ENCODE measurements around the gene TROAP.
"Not testable (repeated sequence)": the region's sequence is repeated elsewhere in the genome, so short reads cannot be mapped to it uniquely, and the experiment has no call there.

Gene TROAP

GRCh38 chr12:49322708-49323523 is at the start of gene TROAP:
Gene TROAP (plus strand): TSS chr12:49323255. CDS start chr12:49323609, 354 bp downstream.
- Histone ChIP-seq H3K4me1 (ENCODE audit: control insufficient read depth, insufficient read depth, low read length) (peaks cover 10% of the 10 kb centered on the region), H3K27me3 (replicated peaks; ENCODE audit: control insufficient read depth, insufficient read depth, low read length) (no peaks in the 10 kb centered on the region), H3K9ac (ENCODE audit: low read length) (peak within 1 kb of the TSS; percentile 88), H3K4me3 (ENCODE audit: low read length) (peak within 1 kb of the TSS; percentile 89), H3K9me3 (ENCODE audit: control insufficient read depth, low read length) (no peaks in the 10 kb centered on the region), H3K36me3 (ENCODE audit: control insufficient read depth, insufficient read depth, low read length, severe bottlenecking) (no peaks in the 10 kb centered on the region)
- DNase-seq (ENCODE audit: low read depth) = peak; percentile 100

GRCh38 chr12:49273726-49274395 is 49.2 kb upstream of the TROAP start:
- H3K4me3 ChIP-seq (ENCODE audit: low read length) = no peak overlapping the region
- no peaks in the 10 kb centered on the region for H3K27me3 ChIP-seq (replicated peaks; ENCODE audit: control insufficient read depth, insufficient read depth, low read length)
- H3K9ac ChIP-seq (ENCODE audit: low read length) = no peak overlapping the region
- H3K36me3 ChIP-seq (ENCODE audit: control insufficient read depth, insufficient read depth, low read length, severe bottlenecking) = peaks cover 46% of the 10 kb centered on the region
- H3K9me3 ChIP-seq (ENCODE audit: control insufficient read depth, low read length) = no peaks in the 10 kb centered on the region
- DNase-seq (ENCODE audit: low read depth) = no peak
- peaks cover 31% of the 10 kb centered on the region for H3K4me1 ChIP-seq (ENCODE audit: control insufficient read depth, insufficient read depth, low read length)

GRCh38 chr12:49274396-49275069 is 48.5 kb upstream of the TROAP start:
- peaks cover 43% of the 10 kb centered on the region for H3K36me3 ChIP-seq (ENCODE audit: control insufficient read depth, insufficient read depth, low read length, severe bottlenecking)
- H3K4me1 ChIP-seq (ENCODE audit: control insufficient read depth, insufficient read depth, low read length) = peaks cover 25% of the 10 kb centered on the region
- no peak overlapping the region for H3K4me3 ChIP-seq (ENCODE audit: low read length)
- H3K27me3 ChIP-seq (replicated peaks; ENCODE audit: control insufficient read depth, insufficient read depth, low read length) = no peaks in the 10 kb centered on the region
- no peak overlapping the region for H3K9ac ChIP-seq (ENCODE audit: low read length)
- no peak for DNase-seq (ENCODE audit: low read depth)
- no peaks in the 10 kb centered on the region for H3K9me3 ChIP-seq (ENCODE audit: control insufficient read depth, low read length)

- Histone ChIP-seq H3K27me3 (replicated peaks; ENCODE audit: control insufficient read depth, insufficient read depth, low read length) (no peaks in the 10 kb centered on the region), H3K4me1 (ENCODE audit: control insufficient read depth, insufficient read depth, low read length) (peaks cover 8% of the 10 kb centered on the region), H3K4me3 (ENCODE audit: low read length) (no peak overlapping the region), H3K36me3 (ENCODE audit: control insufficient read depth, insufficient read depth, low read length, severe bottlenecking) (peaks cover 22% of the 10 kb centered on the region), H3K9ac (ENCODE audit: low read length) (no peak overlapping the region), H3K9me3 (ENCODE audit: control insufficient read depth, low read length) (no peaks in the 10 kb centered on the region)
- no peak for DNase-seq (ENCODE audit: low read depth)
Measured at GRCh38 chr12:49276304-49277290, 46.5 kb upstream of the TROAP start.

- H3K36me3 ChIP-seq (ENCODE audit: control insufficient read depth, insufficient read depth, low read length, severe bottlenecking) = peaks cover 16% of the 10 kb centered on the region
- no peak overlapping the region for H3K9ac ChIP-seq (ENCODE audit: low read length)
- no peaks in the 10 kb centered on the region for H3K27me3 ChIP-seq (replicated peaks; ENCODE audit: control insufficient read depth, insufficient read depth, low read length)
- H3K4me1 ChIP-seq (ENCODE audit: control insufficient read depth, insufficient read depth, low read length) = peaks cover 3% of the 10 kb centered on the region
- no peaks in the 10 kb centered on the region for H3K9me3 ChIP-seq (ENCODE audit: control insufficient read depth, low read length)
- no peak overlapping the region for H3K4me3 ChIP-seq (ENCODE audit: low read length)
- DNase-seq (ENCODE audit: low read depth) = no peak
Measured at GRCh38 chr12:49277466-49277865, 45.6 kb upstream of the TROAP start.

GRCh38 chr12:49279706-49280159 is 43.3 kb upstream of the TROAP start:
- no peak overlapping the region for H3K4me3 ChIP-seq (ENCODE audit: low read length)
- no peaks in the 10 kb centered on the region for H3K9me3 ChIP-seq (ENCODE audit: control insufficient read depth, low read length)
- DNase-seq (ENCODE audit: low read depth) = no peak
- peaks cover 3% of the 10 kb centered on the region for H3K4me1 ChIP-seq (ENCODE audit: control insufficient read depth, insufficient read depth, low read length)
- no peaks in the 10 kb centered on the region for H3K27me3 ChIP-seq (replicated peaks; ENCODE audit: control insufficient read depth, insufficient read depth, low read length)
- no peak overlapping the region for H3K9ac ChIP-seq (ENCODE audit: low read length)
- no peaks in the 10 kb centered on the region for H3K36me3 ChIP-seq (ENCODE audit: control insufficient read depth, insufficient read depth, low read length, severe bottlenecking)

GRCh38 chr12:49280545-49280944 is 42.5 kb upstream of the TROAP start:
- H3K36me3 ChIP-seq (ENCODE audit: control insufficient read depth, insufficient read depth, low read length, severe bottlenecking); H3K9ac ChIP-seq (ENCODE audit: low read length); H3K4me3 ChIP-seq (ENCODE audit: low read length); DNase-seq (ENCODE audit: low read depth); H3K27me3 ChIP-seq (replicated peaks; ENCODE audit: control insufficient read depth, insufficient read depth, low read length); H3K9me3 ChIP-seq (ENCODE audit: control insufficient read depth, low read length); H3K4me1 ChIP-seq (ENCODE audit: control insufficient read depth, insufficient read depth, low read length): not testable (repeated sequence)

- Histone ChIP-seq H3K4me1 (ENCODE audit: control insufficient read depth, insufficient read depth, low read length) (peaks cover 3% of the 10 kb centered on the region), H3K27me3 (replicated peaks; ENCODE audit: control insufficient read depth, insufficient read depth, low read length) (peaks cover 4% of the 10 kb centered on the region), H3K9ac (ENCODE audit: low read length) (no peak overlapping the region), H3K9me3 (ENCODE audit: control insufficient read depth, low read length) (no peaks in the 10 kb centered on the region), H3K4me3 (ENCODE audit: low read length) (no peak overlapping the region), H3K36me3 (ENCODE audit: control insufficient read depth, insufficient read depth, low read length, severe bottlenecking) (no peaks in the 10 kb centered on the region)
- no peak for DNase-seq (ENCODE audit: low read depth)
Measured at GRCh38 chr12:49282302-49282701, 40.8 kb upstream of the TROAP start.

GRCh38 chr12:49282740-49283375 is 40.2 kb upstream of the TROAP start:
- H3K9ac ChIP-seq (ENCODE audit: low read length); H3K4me1 ChIP-seq (ENCODE audit: control insufficient read depth, insufficient read depth, low read length); H3K36me3 ChIP-seq (ENCODE audit: control insufficient read depth, insufficient read depth, low read length, severe bottlenecking); DNase-seq (ENCODE audit: low read depth); H3K9me3 ChIP-seq (ENCODE audit: control insufficient read depth, low read length); H3K27me3 ChIP-seq (replicated peaks; ENCODE audit: control insufficient read depth, insufficient read depth, low read length); H3K4me3 ChIP-seq (ENCODE audit: low read length): not testable (repeated sequence)

Data from adipocyte (in vitro differentiated cells).